K562 (cell line): ENCODE results near the gene AGR2. TPM values are rescaled to one million over a fixed set of nuclear protein-coding genes. Genes with fewer than 3 reads are reported as not detected.

ENCODE experiments used
- ATAC-seq: fragments of 200-7000 bp; cut with Tn5 transposase; 3 replicates; pipeline ENCODE4 v1.9.1; 2020; ENCODE audit warnings: moderate library complexity
- BruUV-seq: library from RNA; stranded (reverse); fragments of 400-500 nt; replicated peaks from 2 replicates; lab custom pipeline; 2021; lab: Mats Ljungman, UMichigan
- CTCF ChIA-PET: fragments of 300-600 bp; formaldehyde crosslinking; extraction: SDS; loops from one replicate; lab custom pipeline; 2021; ENCODE audit warnings: low intra/inter-chr PET ratio; lab: Yijun Ruan, JAX
- POLR2A ChIA-PET: fragments of 300-600, 350-650 bp; sonication (Branson Sonifier 250); formaldehyde crosslinking; extraction: SDS; loops from one replicate; lab custom pipeline; 2021; ENCODE audit warnings: antibody characterized with exemption, inconsistent platforms; lab: Yijun Ruan, JAX
- DNase-seq, 4 experiments: peaks; one replicate each; pipeline versions ENCODE4 v3.0.0 to v3.0.0-alpha.2; 2011 to 2018; ENCODE audit warnings: low spot score in 3 of 4, mixed read lengths in 3 of 4; ENCODE audit errors: extremely low read depth in 1 of 4
- FAIRE-seq: peaks from 2 replicates; lab custom pipeline; 2011; peaks lifted over from hg19 to GRCh38; lab: Jason Lieb, UNC
- H2AFZ ChIP-seq: 2 replicates; pipeline ENCODE4 v1.6.0; 2011; ENCODE audit warnings: low read depth, low read length, control low read depth, inconsistent platforms
- H3K27ac ChIP-seq: fragments of 200-600 bp; 3 replicates; pipeline ENCODE4 v1.8.0; 2011; ENCODE audit warnings: low read depth, mild to moderate bottlenecking, control low read depth, inconsistent platforms, low read length, moderate library complexity, mixed read lengths; ENCODE audit errors: extremely low read depth
- H3K27me3 ChIP-seq, 2 experiments: fragments of 300-600 bp in 1 of 2; 2 replicates in 1 of 2; 3 replicates in 1 of 2; pipeline versions ENCODE4 v1.6.0 to v1.8.0; 2011; ENCODE audit warnings: inconsistent platforms in 2 of 2, low read length in 2 of 2, mild to moderate bottlenecking in 1 of 2, mixed read lengths in 1 of 2, moderate library complexity in 1 of 2; ENCODE audit not compliant: control insufficient read depth in 2 of 2, insufficient read depth in 2 of 2
- H3K36me3 ChIP-seq: fragments of 300-600 bp; 3 replicates; pipeline ENCODE4 v1.8.0; 2011; ENCODE audit warnings: mild to moderate bottlenecking, low read length, inconsistent platforms; ENCODE audit not compliant: control insufficient read depth, insufficient read depth
- H3K4me1 ChIP-seq, 2 experiments: fragments of 200-600 bp in 1 of 2; replicated peaks in 1 of 2; 2 replicates in 1 of 2; 3 replicates in 1 of 2; pipeline versions ENCODE4 v1.5.1 to v1.8.0; 2011; ENCODE audit warnings: inconsistent platforms in 2 of 2, low read length in 2 of 2, mild to moderate bottlenecking in 1 of 2, mixed read lengths in 1 of 2, moderate library complexity in 1 of 2; ENCODE audit not compliant: control insufficient read depth in 2 of 2, insufficient read depth in 2 of 2
- H3K4me2 ChIP-seq: 2 replicates; pipeline ENCODE4 v1.6.1; 2011; ENCODE audit warnings: low read length, control low read depth, inconsistent platforms, mixed read lengths; ENCODE audit not compliant: insufficient read depth
- H3K4me3 ChIP-seq: fragments of 200-600 bp; sonication (generic), shearing (Covaris generic); 2 replicates; pipeline ENCODE4 v1.5.1; 2016; ENCODE audit warnings: control low read depth, inconsistent platforms
- H3K79me2 ChIP-seq: fragments of 200-600 bp; 3 replicates; pipeline ENCODE4 v1.8.0; 2011; ENCODE audit warnings: low read length, inconsistent platforms; ENCODE audit not compliant: control insufficient read depth, insufficient read depth
- H3K9ac ChIP-seq, 2 experiments: 2 replicates each; pipeline versions ENCODE4 v1.6.0 to v1.6.1; 2011; ENCODE audit warnings: low read depth in 2 of 2, low read length in 2 of 2, control low read depth in 1 of 2, inconsistent platforms in 1 of 2, mild to moderate bottlenecking in 1 of 2, mixed read lengths in 1 of 2; ENCODE audit not compliant: insufficient read depth in 1 of 2
- H3K9me1 ChIP-seq: one replicate; pipeline ENCODE4 v1.6.0; 2011; ENCODE audit warnings: inconsistent platforms, mild to moderate bottlenecking, low read length, moderate library complexity; ENCODE audit not compliant: control insufficient read depth, insufficient read depth
- H3K9me3 ChIP-seq: replicated peaks from 2 replicates; pipeline ENCODE4 v1.5.1; 2011; ENCODE audit warnings: low read depth, low read length, inconsistent platforms; ENCODE audit not compliant: control insufficient read depth, insufficient read depth
- H4K20me1 ChIP-seq: replicated peaks from 2 replicates; pipeline ENCODE4 v1.6.1; 2011; ENCODE audit warnings: low read length, inconsistent platforms, mixed read lengths; ENCODE audit not compliant: control insufficient read depth, insufficient read depth
- ATF2 ChIP-seq: sonication (generic); formaldehyde crosslinking; IDR thresholded peaks from 2 replicates; pipeline ENCODE4 v1.8.1; 2022; ENCODE audit warnings: missing genetic modification reagents
- ATF3 ChIP-seq, 2 experiments: fragments of 450-650 bp in 1 of 2; sonication (generic) in 1 of 2; formaldehyde crosslinking in 1 of 2; IDR thresholded peaks in 1 of 2; conservative IDR thresholded peaks in 1 of 2; 2 replicates each; pipeline versions ENCODE4 v1.6.1 to v1.8.1; 2016 to 2023; ENCODE audit warnings: mild to moderate bottlenecking in 2 of 2, moderate library complexity in 2 of 2, inconsistent platforms in 1 of 2, missing genetic modification reagents in 1 of 2
- CCAR2 ChIP-seq: fragments of 200-400 bp; formaldehyde crosslinking; IDR thresholded peaks from 2 replicates; pipeline ENCODE4 v1.6.1; 2017; ENCODE audit warnings: mild to moderate bottlenecking, low read depth, low read length
- E2F3 ChIP-seq: fragments of 250-450 bp; sonication (Bioruptor Pico); IDR thresholded peaks from 2 replicates; pipeline ENCODE4 v1.4.0; 2020; ENCODE audit warnings: mild to moderate bottlenecking
- GABPA ChIP-seq: fragments of 200-800 bp; sonication (Bioruptor generic); conservative IDR thresholded peaks from 2 replicates; pipeline ENCODE4 v1.6.1; 2016; ENCODE audit warnings: low read depth, missing genetic modification characterization, missing compliant biosample characterization
- NFIX ChIP-seq: fragments of 250-450 bp; sonication (Bioruptor Pico); IDR thresholded peaks from 2 replicates; pipeline ENCODE4 v1.4.0; 2020; ENCODE audit warnings: low read depth, mild to moderate bottlenecking, moderate library complexity
- POLR2A ChIP-seq: fragments of 450-650 bp; conservative IDR thresholded peaks from 2 replicates; pipeline ENCODE4 v1.6.1; 2016
- ZC3H4 ChIP-seq: sonication (generic); formaldehyde crosslinking; IDR thresholded peaks from 2 replicates; pipeline ENCODE4 v1.9.0; 2021; ENCODE audit warnings: missing genetic modification reagents, borderline replicate concordance
- WGBS: fragments of 100-300 bp; shearing (Covaris generic); methylation state at CpG from one replicate; pipeline ENCODE4 v1.1.6; 2016; ENCODE audit warnings: low coverage, mixed read lengths; ENCODE audit not compliant: insufficient coverage; ENCODE audit errors: missing lambda C conversion rate; 5-methylcytosine and 5-hydroxymethylcytosine counted together
- in situ Hi-C: fragments of 300-500 bp; cut with MboI; formaldehyde crosslinking; loops from 4 replicates; pipeline ENCODE4 v1.15.0; 2018; ENCODE audit warnings: inconsistent platforms, mixed read lengths
- intact Hi-C: fragments of 100-400 bp; cut with micrococcal nuclease; formaldehyde crosslinking; loops from 2 replicates; pipeline ENCODE4 v1.14.2; 2022
- polyA plus RNA-seq, 8 experiments: library from polyadenylated mRNA; depleted of rRNA in 4 of 8; stranded (reverse) in 5 of 8; unstranded in 3 of 8; fragments of >200 nt; fragmentation: Nextera tagmentation in 2 of 8; fragmentation: Illumina TruSeq in 1 of 8; extraction: Ambion mirVana in 2 of 8; extraction: Trizol in 1 of 8; gene quantifications; 2 replicates each; pipeline versions ENCODE4 v1.2.1 to v1.2.3, GENCODE V29; 2011 to 2014; ENCODE audit warnings: inconsistent platforms in 1 of 8, missing spikeins in 1 of 8
- total RNA-seq, 7 experiments: library from RNA; depleted of rRNA in 6 of 7; stranded (reverse); fragments of >200 nt in 6 of 7; fragmentation: Illumina TruSeq in 2 of 7; extraction: Trizol in 2 of 7; gene quantifications; 2 replicates each; pipeline versions ENCODE4 v1.2.1 to v1.2.3, GENCODE V29; 2011 to 2021; ENCODE audit warnings: low replicate concordance in 1 of 7
- TF ChIP-seq, protein P1 (sequence below): sonication (generic); formaldehyde crosslinking; IDR thresholded peaks from 2 replicates; pipeline ENCODE4 v1.9.0; 2022; ENCODE audit warnings: mild to moderate bottlenecking, missing genetic modification reagents

The AGR2 gene
- total and polyA plus RNA-seq, 9 of the 15 experiments (the other 6 are each of a cell fraction or from before 2014, with no cell fraction given) = 0.66 TPM; not detected in 8

GRCh38 chr7:16791905-16792698 lies 12.7 kb downstream of the AGR2 start:
- Histone ChIP-seq H4K20me1 (no peaks in the 10 kb centered on the region), H3K27ac (no peak overlapping the region), H3K27me3 (no peaks in the 10 kb centered on the region), H2AFZ (no peak overlapping the region), H3K79me2 (no peaks in the 10 kb centered on the region), H3K4me1 (no peaks in the 10 kb centered on the region), H3K9ac (no peak overlapping the region), H3K36me3 (no peaks in the 10 kb centered on the region), H3K4me3 (no peak overlapping the region), H3K9me1 (no peaks in the 10 kb centered on the region), H3K9me3 (no peaks in the 10 kb centered on the region), H3K4me2 (no peak overlapping the region)
- ChIA-PET CTCF (no interaction called here), POLR2A (interaction anchor here (0.7 kb wide), 1 partner anchor 340 kb away, joined by 4 read pairs; no protein-coding TSS in a partner anchor)
- in situ Hi-C loops = no loop called here
- no peak for TF ChIP-seq GABPA
- no peak for TF ChIP-seq CCAR2
- TF ChIP-seq ZC3H4 (CRISPR knock-in tag) = no peak
- no peak for TF ChIP-seq ATF2 (CRISPR knock-in tag)
- TF ChIP-seq E2F3 (CRISPR knock-in tag) = no peak
- TF ChIP-seq NFIX (CRISPR knock-in tag) = no peak
- TF ChIP-seq POLR2A = no peak
- TF ChIP-seq, protein P1, sequence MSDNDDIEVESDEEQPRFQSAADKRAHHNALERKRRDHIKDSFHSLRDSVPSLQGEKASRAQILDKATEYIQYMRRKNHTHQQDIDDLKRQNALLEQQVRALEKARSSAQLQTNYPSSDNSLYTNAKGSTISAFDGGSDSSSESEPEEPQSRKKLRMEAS (CRISPR knock-in tag) = no peak
- TF ChIP-seq ATF3 (IDR thresholded peaks at IDR 0.05) = no peak
- TF ChIP-seq ATF3 (CRISPR knock-in tag; conservative IDR thresholded peaks at IDR 0.05) = no peak
- intact Hi-C loops = no loop called here
- ATAC-seq (no peak), FAIRE-seq (no peak), DNase-seq (no peak)
- no TSS peak for BruUV-seq
- WGBS = 9% methylated on average over 5 of the region's 5 CpGs
